ENCODE measurements around the gene DKC1. TPM values are rescaled to one million over a fixed set of nuclear protein-coding genes. Genes with fewer than 3 reads are reported as not detected.

DKC1 gene
- total RNA-seq, 3 donors from 2014 or later, result 23.2 to 41.0 (median 40.5) TPM

Other genes starting within 250 kb of the DKC1 start
- gene FAM3A, start 246.6 kb upstream of the DKC1 start, total RNA-seq, result 10 to 100 TPM; 38.8 to 42.6 (median 41.3) TPM
- gene G6PD, start 216.0 kb upstream of the DKC1 start, total RNA-seq, result 10 to 100 TPM; 25.6 to 45.2 (median 38.2) TPM
- gene IKBKG, start 215.2 kb upstream of the DKC1 start, total RNA-seq, result 10 to 100 TPM; 10.5 to 15.2 (median 12.6) TPM
- gene CTAG1A, start 177.7 kb upstream of the DKC1 start, total RNA-seq, result 1 to 10 TPM in 1 of 3 donors, not detected in 2; 2.3 TPM
- 1 to 10 TPM in 1 of 3 donors, not detected in 2; 2.3 TPM for gene CTAG1B, start 143.6 kb upstream of the DKC1 start, total RNA-seq
- not detected for gene CTAG2, start 109.3 kb upstream of the DKC1 start, total RNA-seq
- gene GAB3, start 11.8 kb upstream of the DKC1 start, total RNA-seq, result 1 to 10 TPM; 3.9 to 8.5 (median 5.3) TPM
- gene MPP1, start 42.6 kb downstream of the DKC1 start, total RNA-seq, result 10 to 100 TPM; 19.3 to 55.4 (median 24.3) TPM
- gene SMIM9, start 71.8 kb downstream of the DKC1 start, total RNA-seq, result not detected
- 1 to 10 TPM; 3.2 to 8.5 (median 7.6) TPM for gene F8A1, start 123.5 kb downstream of the DKC1 start, total RNA-seq

Data from breast epithelium (tissue), 3 donors.